ENCODE measurements around the gene FOXF1.

- TF ChIP-seq CTCF (IDR thresholded peaks at IDR 0.05) (no peak), EZH2phosphoT487 (IDR thresholded peaks at IDR 0.05) (no peak)
Observed at GRCh38 chr16:86532526-86532815, 22.1 kb downstream of the FOXF1 start.

Data from neural progenitor cell (in vitro differentiated cells).